HG03060 (cell line): ENCODE data around the gene TMPRSS5.
"Not testable (repeated sequence)": the region's sequence is repeated elsewhere in the genome, so short reads cannot be mapped to it uniquely, and the experiment has no call there.

Source experiments
- ATAC-seq: cut with Tn5 transposase; IDR thresholded peaks from one replicate; pipeline ENCODE4 v1.9.1; 2021; ENCODE audit warnings: low read depth, moderate number of reproducible peaks; ENCODE audit not compliant: unreplicated experiment

The TMPRSS5 gene

GRCh38 chr11:113671914-113672313 lies 34.2 kb downstream of the TMPRSS5 start:
- ATAC-seq: not testable (repeated sequence)

DNA sequence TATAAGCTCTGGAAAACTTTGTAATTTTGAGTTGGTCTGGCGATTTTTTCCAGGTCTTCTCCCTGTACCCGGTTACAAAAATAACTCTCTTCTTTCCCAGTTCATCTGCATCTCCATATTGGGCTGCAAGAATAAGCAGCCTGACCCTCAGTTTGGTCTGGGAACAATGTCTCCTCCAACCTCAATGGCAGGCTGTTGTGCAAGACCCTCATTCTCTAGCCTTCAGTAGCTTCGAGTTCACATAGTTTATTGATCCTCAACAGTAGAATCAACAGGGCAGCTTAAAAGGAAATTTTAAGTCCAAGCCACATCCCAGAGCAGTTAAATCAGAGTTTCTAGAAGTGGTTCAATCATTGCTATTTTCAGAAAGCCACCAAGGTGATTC lies 35.3 kb downstream of the TMPRSS5 start:
- ATAC-seq: no peak

DNA sequence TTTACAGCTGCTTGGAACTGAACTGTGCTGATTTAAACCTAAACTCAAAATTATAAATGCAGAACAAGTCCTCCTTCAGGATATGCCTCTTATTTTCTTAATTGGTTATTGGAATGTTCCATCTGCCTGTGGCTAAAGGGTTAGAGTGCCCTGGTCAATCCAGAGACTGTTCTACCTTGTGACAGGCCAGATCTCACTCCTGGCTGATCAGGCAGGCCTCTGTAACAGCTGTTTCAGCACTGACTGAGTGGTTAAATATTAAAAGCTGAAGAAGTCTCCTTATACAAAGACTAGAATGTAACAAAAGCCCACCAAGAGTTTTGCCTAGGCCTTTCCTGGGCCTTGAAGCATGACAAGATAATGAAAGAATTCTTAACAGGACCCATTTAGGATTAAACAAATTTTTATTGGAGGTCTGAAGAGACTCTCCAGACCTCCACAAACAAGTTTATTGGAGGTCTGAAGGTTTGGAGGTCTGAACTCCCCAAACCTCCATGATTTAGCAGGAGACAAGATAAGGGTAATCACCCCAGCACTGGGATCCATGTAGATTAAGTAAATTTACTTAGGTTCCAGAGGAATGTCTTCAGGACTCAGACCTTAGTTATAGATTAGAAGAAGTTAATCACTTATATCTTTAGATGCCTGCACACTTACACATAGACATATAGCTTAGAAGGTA lies 35.8 kb downstream of the TMPRSS5 start:
- ATAC-seq: no peak

DNA sequence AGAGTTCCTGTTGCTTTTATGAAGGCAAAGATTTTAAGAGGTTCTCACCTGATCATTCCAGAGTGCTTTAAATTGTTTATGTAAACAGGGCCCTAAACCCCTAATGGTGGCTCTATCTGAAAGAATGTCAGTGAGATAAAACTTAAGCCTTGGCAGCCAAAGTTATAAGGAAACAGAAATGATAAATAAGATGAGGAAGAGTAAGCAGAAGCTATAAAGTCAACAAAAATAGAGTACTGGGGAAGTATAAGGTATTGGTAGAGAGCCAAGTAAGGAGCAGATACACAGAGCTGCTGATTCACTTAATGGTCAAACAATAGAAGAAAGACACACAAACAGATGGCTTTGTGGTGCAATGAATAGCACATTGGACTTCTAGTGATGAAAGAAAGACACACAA lies 37.9 kb downstream of the TMPRSS5 start:
- ATAC-seq: no peak

- ATAC-seq: no peak
Observed at GRCh38 chr11:113667801-113668200, 38.3 kb downstream of the TMPRSS5 start.

DNA sequence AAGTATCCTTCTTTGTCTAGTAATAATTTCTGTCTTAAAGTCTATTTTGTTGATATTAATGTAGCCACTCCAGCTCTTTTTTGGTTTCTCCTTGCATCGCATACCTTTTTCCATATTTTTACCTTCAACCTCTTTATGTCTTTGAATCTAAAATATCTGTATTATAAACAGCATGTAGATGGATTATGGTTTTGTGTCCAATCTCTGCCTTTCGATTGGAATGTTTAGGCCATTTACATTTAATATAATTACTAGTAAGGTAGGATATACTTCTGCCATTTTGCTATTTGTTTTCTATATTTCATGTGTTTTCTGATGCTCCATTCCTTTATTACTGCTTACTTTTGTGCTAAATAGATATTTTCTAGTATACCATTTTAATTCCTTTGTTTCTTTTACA lies 39.5 kb downstream of the TMPRSS5 start:
- ATAC-seq: no peak

- ATAC-seq: no peak
Observed at GRCh38 chr11:113664981-113665710, 41.0 kb downstream of the TMPRSS5 start.

GRCh38 chr11:113664069-113664980 lies 41.8 kb downstream of the TMPRSS5 start:
- ATAC-seq: no peak

GRCh38 chr11:113663567-113663966 lies 42.5 kb downstream of the TMPRSS5 start:
- no peak for ATAC-seq

GRCh38 chr11:113655771-113656170 lies 50.3 kb downstream of the TMPRSS5 start:
- ATAC-seq: no peak

DNA sequence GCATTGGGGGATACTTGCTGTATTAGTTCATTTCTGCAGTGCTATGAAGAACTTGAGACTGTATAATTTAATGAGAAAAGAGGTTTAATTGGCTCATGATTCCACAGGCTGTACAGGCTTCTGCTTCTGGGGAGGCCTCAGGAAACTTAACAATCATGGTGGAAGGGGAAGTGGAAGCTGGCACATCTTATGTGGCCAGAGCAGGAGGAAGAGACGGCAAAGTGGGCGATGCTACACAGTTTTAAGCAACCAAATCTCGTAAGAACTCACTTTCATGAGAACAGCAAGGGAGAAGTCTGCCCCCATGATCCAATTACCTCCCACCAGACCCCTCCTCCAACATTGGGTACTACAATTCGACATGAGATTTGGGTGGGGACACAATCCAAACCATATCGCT lies 55.1 kb downstream of the TMPRSS5 start:
- no peak for ATAC-seq

GRCh38 chr11:113649311-113649710 lies 56.8 kb downstream of the TMPRSS5 start:
- ATAC-seq: no peak

DNA sequence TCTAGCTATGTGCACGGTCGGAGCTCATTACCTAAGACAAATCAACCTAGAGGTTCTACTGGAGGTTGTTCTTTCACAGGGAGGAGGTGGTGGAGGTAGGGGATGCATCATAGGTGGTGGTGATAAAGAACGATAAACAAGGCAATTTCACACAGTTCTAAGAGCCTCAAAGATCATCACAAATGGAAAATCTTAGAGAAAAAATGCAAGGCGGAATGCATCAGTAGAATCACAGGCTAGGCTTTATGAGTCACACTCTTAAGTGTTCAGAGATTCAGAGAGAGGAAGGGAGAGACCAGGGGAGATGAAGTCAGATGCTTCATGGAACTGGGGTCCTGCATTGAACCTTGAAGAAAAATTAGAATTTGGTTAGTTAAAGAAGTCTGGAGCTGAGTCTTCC lies 58.3 kb downstream of the TMPRSS5 start:
- no peak for ATAC-seq

DNA sequence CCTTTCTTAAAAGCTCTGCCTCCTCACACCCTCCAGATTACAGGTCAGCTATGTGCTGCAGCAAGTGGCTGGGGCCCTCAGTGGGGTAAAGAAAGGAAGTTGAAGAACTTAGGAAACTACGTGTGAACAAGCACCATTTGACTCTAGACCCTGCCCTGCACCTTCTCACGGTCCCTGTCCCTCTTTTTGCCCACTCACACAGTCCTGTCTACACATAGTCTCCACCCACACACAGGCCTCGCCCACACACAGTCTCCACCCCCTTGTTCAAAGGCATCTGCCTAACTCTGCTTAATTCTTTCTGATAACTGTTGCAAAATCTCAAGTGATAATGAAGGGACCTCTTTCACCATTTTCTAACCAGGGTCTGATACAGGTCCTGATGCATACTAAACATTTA lies 59.0 kb downstream of the TMPRSS5 start:
- ATAC-seq: no peak

DNA sequence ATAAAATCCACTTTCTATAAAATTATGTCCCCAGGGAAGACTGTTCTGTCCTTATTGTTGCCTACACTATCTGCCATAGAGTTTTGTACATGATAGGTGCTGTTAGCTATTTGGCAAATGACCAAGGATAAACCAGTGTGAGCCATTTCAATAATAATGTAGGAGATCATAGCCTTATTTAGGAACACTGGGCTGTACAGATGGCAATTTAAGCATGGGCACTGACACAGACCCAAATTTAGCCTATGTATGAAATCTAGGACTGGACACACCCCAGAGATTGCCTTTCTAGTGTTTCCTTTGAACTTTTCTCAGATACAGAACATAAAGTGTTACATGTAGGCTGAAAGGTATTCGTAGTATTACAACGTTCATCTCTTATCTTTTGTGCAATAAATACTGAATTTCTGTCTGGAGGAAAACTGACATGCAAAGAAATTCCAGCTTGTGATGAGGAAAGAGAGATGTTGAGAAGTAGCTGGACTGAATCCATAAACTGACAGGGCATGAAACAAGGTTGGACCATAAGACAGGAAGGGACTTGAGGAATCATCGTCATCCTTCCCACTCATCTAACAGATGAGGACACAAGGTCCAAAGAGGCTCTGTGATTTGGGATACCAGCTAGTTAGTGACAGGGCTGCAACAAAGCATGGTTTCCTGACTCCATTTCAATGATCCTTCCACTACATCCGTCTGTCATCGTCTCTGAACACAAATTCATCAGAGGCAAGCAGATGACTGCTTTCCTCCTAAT lies 60.3 kb downstream of the TMPRSS5 start:
- no peak for ATAC-seq

DNA sequence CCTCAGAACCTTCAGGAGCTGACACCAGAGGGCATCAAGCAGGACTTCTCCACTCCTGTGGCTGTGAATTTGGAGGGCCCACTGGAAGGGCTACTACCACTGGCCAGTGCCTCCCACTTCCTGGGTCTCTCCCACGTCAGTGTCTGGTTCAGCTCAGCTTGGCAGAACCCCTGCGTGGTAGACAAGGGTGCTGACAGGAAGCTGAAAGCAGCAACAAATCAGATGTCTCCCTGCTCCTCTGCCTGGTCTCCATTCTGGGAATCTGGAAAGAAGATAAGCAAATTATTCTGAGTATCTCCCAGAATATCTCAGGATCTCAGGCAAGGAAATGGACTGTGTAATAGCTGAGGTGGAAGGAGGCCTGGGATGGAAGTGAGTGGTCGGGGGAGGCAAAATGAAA lies 61.5 kb downstream of the TMPRSS5 start:
- ATAC-seq: no peak

GRCh38 chr11:113643701-113644100 lies 62.4 kb downstream of the TMPRSS5 start:
- ATAC-seq: no peak

- no peak for ATAC-seq
Observed at GRCh38 chr11:113643006-113643585, 63.0 kb downstream of the TMPRSS5 start.

DNA sequence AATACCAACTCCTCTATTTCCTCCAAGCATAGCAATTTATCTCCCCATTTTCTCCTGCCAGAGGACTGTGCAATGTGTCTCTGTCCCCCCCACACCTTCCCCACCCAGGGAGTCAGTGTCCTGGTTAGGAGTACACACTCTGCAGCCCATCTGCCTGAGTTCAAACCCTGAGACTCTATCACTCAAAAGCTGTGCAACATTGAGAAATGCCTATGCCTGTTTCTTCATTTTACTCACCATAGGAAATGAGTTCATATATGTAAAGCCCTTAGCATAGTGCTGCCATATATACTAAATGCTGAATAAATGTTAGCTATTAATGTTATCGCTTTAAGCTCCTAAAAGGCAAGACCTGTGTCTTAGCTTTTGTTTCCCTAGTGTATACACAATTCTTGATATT lies 64.0 kb downstream of the TMPRSS5 start:
- no peak for ATAC-seq

DNA sequence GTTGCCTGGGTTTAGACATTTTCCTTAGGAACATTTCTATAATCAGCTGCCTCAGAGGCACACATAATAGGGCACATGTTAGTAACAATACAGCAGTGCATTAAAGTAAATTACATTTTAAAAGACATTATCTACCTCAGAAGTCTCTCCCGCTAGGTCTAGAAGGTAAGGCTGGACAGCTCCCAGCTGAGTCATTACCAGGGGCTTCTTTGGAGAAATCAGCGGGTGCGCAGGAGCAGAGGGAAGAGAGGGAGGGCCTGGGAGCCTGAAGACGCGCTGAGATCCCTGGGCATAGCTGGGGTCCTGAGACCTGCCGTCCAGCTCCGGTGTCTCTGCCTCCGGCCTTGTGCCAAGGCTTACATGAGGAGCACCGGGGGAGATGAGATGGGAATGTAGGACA lies 67.7 kb downstream of the TMPRSS5 start:
- no peak for ATAC-seq
